ENCODE results near the gene NHLRC2.

DNA sequence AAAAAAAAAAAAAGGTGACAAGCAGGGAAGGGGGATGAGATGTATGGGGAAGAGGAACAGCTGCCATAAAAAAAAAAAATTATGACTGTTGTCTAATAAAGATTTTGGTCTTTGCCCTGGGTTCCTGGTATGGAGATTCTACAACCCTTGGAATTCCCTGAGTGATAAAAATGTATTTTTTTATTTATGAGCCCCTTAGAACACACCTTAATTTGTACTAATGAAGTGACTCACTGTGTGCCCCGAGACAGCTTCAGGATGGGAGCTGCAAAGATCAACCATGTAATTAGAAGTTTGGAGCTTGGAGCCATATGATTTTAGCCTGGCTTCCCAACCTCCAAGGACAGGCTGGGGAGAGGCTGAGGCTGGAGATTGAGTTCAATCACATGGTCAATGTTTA, 69.7 kb downstream of the NHLRC2 start:
- TF ChIP-seq HIVEP1 (CRISPR knock-in tag; IDR thresholded peaks at IDR 0.05) = no peak
- TF ChIP-seq, protein P1, sequence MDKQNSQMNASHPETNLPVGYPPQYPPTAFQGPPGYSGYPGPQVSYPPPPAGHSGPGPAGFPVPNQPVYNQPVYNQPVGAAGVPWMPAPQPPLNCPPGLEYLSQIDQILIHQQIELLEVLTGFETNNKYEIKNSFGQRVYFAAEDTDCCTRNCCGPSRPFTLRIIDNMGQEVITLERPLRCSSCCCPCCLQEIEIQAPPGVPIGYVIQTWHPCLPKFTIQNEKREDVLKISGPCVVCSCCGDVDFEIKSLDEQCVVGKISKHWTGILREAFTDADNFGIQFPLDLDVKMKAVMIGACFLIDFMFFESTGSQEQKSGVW (CRISPR knock-in tag; IDR thresholded peaks at IDR 0.05; ENCODE audit: borderline replicate concordance) = no peak
- no peak for TF ChIP-seq KDM1A (CRISPR knock-in tag; IDR thresholded peaks at IDR 0.05)
- no peak for TF ChIP-seq POLR2A (IDR thresholded peaks at IDR 0.05; ENCODE audit: insufficient read depth in 1 of 2, low read depth in 2 of 2, low read length in 2 of 2)
- TF ChIP-seq CBX5 (CRISPR knock-in tag; IDR thresholded peaks at IDR 0.05; ENCODE audit: borderline replicate concordance) = no peak
- no peak for TF ChIP-seq GABPA (IDR thresholded peaks at IDR 0.05; ENCODE audit: low read depth, low read length)
- no peak for TF ChIP-seq GABPA (CRISPR knock-in tag; IDR thresholded peaks at IDR 0.05; ENCODE audit: low read depth)
- TF ChIP-seq TARDBP (CRISPR knock-in tag; IDR thresholded peaks at IDR 0.05) = no peak
- no peak for TF ChIP-seq EP300 (IDR thresholded peaks at IDR 0.05; ENCODE audit: low read depth in 2 of 2, low read length in 2 of 2)
- TF ChIP-seq EP300 (CRISPR knock-in tag; IDR thresholded peaks at IDR 0.05; ENCODE audit: borderline replicate concordance) = no peak
- TF ChIP-seq FOXK2 (IDR thresholded peaks at IDR 0.05) = no peak
